ENCODE data around the gene DLK2.
"Not testable (repeated sequence)": the region's sequence is repeated elsewhere in the genome, so short reads cannot be mapped to it uniquely, and the experiment has no call there.

DLK2 gene

DNA sequence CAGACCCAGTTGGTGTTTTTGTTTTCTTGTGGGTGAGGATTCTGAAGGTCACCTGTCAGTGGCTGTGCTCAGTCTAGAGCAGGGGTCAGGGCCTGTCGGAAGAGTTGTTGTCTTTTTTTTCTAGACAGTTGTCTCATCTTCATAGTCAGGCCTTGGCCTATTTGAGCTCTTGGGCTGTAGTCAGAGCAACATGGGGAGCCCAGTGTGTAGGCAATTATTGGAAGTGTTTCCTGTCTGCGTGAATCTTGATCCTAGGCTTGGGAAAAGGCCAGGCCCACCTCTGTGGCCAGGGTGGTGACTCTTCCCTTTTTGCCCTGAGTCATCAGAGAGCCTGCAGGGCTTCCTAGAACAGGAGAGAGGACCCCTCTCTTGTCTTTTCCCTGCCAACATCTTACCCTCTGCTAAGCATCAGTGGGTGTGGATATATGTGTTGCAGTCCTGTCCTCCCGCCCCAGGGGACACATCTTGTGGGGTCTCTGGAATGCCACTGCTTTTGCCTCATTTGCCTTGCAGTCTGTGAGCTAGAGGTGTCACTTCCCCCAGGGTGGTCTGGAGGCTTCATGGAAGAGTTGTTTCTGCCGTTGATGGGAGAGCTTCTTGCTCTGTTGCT, 33.4 kb upstream of the DLK2 start:
- no peak overlapping the region for H3K4me3 ChIP-seq (ENCODE audit: low read length)
- no peak for DNase-seq (ENCODE audit: low read depth, low spot score)

GRCh38 chr6:43481591-43482236, 26.4 kb upstream of the DLK2 start:
- no peak for DNase-seq (ENCODE audit: low read depth, low spot score)

GRCh38 chr6:43481075-43481474, 25.7 kb upstream of the DLK2 start:
- no peak for DNase-seq (ENCODE audit: low read depth, low spot score)
- H3K4me3 ChIP-seq (ENCODE audit: low read length), result no peak overlapping the region

More at GRCh38 chr6:43481591-43482236, 26.4 kb upstream of the DLK2 start:
- H3K4me3 ChIP-seq (ENCODE audit: low read length), result no peak overlapping the region

DNA sequence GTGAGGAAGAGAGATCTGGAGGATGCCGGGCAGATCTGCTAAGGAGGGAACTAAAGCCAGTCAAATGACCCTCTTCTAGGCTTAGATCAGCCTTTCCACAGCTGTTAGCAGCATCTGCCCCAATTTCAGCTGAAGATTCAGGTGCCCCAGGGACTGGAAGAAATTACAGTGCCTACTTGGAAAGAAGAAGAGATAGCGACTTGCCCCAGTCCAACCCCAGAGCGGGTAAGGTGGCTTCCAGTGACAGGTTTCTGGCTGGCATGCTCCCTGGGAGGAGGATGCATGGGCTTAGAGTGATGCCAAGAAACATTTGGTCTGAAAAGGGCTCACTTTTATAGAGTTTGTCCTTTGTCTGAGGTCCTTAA, 22.6 kb upstream of the DLK2 start:
- DNase-seq (ENCODE audit: low read depth, low spot score), result no peak
- peak overlapping the region; percentile 80 for H3K4me3 ChIP-seq (ENCODE audit: low read length)

- H3K4me3 ChIP-seq (ENCODE audit: low read length), result peak within 1 kb of the TSS; percentile 80
- DNase-seq (ENCODE audit: low read depth, low spot score), result peak; percentile 67
Observed at GRCh38 chr6:43477235-43478007, 22.1 kb upstream of the DLK2 start, which contains the start of gene TJAP1. TJAP1 (plus strand) TSS chr6:43477570; CDS start chr6:43499002, 21,432 bp downstream.

- DNase-seq (ENCODE audit: low read depth, low spot score), result no peak
- H3K4me3 ChIP-seq (ENCODE audit: low read length), result peak overlapping the region; percentile 80
Observed at GRCh38 chr6:43476746-43477145, 21.4 kb upstream of the DLK2 start.

DNA sequence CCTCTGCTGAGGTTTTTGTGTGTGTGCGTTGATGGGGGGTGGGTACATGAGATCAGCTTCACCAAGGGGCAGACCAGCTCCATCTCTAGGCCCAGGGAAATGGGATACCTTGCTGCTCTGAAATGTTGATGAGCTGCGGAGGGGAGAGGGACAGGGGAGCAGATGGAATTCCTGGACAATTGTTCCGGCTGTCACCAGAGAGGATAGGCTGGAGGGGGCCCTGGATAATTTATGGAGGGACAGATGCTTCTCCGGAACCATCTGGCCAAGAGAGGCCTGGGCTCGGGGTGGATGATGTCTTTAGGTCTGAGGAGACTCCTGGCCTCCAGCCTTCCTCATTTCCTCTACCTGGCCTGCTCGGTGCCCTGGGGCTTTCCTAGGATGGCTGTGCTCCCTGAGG, 20.2 kb upstream of the DLK2 start:
- DNase-seq (ENCODE audit: low read depth, low spot score), result no peak
- no peak overlapping the region for H3K4me3 ChIP-seq (ENCODE audit: low read length)

DNA sequence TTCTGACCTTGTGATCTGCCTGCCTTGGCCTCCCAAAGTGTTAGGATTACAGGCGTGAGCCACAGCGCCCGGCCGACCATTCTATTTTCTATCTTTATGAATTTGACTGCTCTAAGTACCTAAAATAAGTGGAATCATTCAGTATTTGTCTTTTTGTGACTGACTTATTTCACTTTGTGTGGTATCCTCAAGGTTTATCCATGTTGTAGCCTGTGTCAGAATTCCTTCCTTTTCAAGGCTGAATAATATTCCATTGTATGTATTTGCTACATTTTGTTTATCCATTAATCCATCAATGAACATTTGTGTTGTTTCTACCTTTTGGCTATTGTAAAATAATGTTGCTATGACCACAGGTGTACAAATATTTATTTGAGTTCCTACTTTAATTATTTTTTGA, 17.2 kb upstream of the DLK2 start:
- DNase-seq (ENCODE audit: low read depth, low spot score), result no peak
- no peak overlapping the region for H3K4me3 ChIP-seq (ENCODE audit: low read length)

DNA sequence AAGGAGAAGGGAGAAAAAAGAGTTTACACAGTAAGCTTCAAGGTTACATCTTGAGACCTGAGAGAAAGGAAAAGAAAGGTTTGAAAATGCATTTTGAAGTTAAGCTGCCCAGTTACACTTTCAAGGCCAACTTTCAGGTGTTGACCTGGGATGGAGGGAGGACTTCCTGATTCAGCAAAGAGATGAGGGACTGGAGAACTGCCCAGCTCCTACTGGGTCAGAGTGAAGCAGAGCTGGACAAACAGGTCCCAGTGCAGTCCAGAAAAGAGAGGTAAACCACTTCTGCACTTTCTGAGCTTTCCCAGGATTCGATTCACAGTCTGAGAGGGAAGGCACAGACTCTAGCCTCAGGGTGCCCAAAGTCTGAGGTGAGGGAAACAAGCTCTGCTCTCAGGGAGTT, 16.1 kb upstream of the DLK2 start:
- no peak for DNase-seq (ENCODE audit: low read depth, low spot score)
- H3K4me3 ChIP-seq (ENCODE audit: low read length), result no peak overlapping the region

- DNase-seq (ENCODE audit: low read depth, low spot score), result no peak
- no peak overlapping the region for H3K4me3 ChIP-seq (ENCODE audit: low read length)
Observed at GRCh38 chr6:43469947-43470346, 14.6 kb upstream of the DLK2 start.

- no peak overlapping the region for H3K4me3 ChIP-seq (ENCODE audit: low read length)
- DNase-seq (ENCODE audit: low read depth, low spot score), result no peak
Observed at GRCh38 chr6:43468748-43469681, 13.7 kb upstream of the DLK2 start.

DNA sequence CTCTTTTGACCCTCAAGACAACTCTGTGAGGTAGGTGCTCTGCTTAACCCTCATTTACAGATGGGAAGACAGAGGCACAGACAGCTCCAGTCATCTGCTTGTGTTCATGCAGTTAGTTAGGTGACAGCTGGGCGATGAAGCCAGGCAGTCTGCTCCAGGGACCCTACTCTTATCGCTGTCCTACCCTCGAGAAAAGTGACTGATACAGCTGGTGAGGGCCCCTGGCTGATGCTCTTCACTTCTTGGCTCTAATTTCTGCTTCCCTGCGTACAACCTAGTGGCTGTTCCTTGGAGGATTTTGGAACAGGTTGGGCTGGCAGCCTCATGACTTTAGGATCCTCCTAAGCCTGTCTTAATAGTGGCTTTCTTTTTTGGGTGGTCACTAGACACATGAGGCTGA, 12.9 kb upstream of the DLK2 start:
- H3K4me3 ChIP-seq (ENCODE audit: low read length), result no peak overlapping the region
- no peak for DNase-seq (ENCODE audit: low read depth, low spot score)

DNA sequence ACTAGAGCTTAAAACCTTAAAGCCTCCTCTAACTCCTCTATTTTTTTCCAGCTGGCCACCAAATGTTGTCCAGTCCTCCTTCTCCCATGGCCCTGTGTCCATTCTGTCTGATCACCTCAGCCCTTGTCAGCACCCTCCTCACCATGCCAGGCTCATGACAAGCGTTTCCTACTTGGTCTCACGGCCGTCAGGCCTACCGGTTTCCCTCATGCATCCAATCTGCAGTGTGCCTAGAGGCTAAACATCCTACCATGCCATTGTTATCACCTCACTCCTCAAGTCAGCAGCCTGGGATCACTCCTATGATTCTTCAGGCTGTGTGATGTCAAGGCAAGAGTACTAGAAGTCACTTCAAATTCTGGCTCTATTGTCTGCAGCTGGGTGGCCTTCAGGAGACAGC, 12.4 kb upstream of the DLK2 start:
- no peak for DNase-seq (ENCODE audit: low read depth, low spot score)
- H3K4me3 ChIP-seq (ENCODE audit: low read length), result no peak overlapping the region

DNA sequence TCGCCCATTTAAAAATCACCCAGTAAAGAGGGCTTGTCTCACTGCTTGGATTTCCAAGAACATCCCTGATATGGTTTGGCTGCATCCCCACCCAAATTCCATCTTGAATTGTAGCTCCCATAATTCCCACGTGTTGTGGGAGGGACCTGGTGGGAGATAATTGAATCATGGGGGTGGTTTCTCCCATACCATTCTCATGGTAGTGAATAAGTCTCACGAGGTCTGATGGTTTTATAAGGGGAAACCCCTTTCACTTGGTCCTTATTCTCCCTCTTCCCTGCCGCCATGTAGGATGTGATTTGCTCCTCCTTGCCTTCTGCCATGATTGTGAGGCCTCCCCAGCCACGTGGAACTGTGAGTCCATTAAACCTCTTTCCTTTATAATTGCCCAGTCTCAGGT, 11.9 kb upstream of the DLK2 start:
- not testable (repeated sequence) for H3K4me3 ChIP-seq (ENCODE audit: low read length); DNase-seq (ENCODE audit: low read depth, low spot score)

DNA sequence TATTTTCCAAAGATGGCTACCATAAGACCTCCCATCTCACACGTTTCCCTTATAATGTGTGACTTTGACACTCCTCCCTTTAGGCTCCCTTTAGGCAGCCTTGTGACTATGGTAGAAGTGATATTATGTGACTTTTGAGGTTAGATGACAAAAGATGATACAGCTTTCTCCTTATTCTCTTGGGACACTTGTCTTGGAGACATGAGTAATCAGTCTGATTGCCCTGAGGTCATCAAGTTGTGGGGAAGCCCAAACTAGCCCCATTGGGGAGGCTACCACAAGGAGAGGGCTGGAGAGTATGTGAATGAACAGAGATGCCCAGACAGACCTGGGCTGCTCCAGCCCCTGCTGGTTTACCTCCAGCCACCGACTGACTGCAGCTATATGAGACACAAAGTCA, 10.6 kb upstream of the DLK2 start:
- no peak overlapping the region for H3K4me3 ChIP-seq (ENCODE audit: low read length)
- DNase-seq (ENCODE audit: low read depth, low spot score), result no peak

- no peak for DNase-seq (ENCODE audit: low read depth, low spot score)
- H3K4me3 ChIP-seq (ENCODE audit: low read length), result no peak overlapping the region
Observed at GRCh38 chr6:43464337-43464736, 9.0 kb upstream of the DLK2 start.

GRCh38 chr6:43461936-43462335, 6.6 kb upstream of the DLK2 start:
- no peak for DNase-seq (ENCODE audit: low read depth, low spot score)
- H3K4me3 ChIP-seq (ENCODE audit: low read length), result no peak overlapping the region

- H3K4me3 ChIP-seq (ENCODE audit: low read length), result no peak overlapping the region
Observed at GRCh38 chr6:43460032-43460431, 4.7 kb upstream of the DLK2 start.

GRCh38 chr6:43459535-43459934, 4.2 kb upstream of the DLK2 start:
- H3K4me3 ChIP-seq (ENCODE audit: low read length), result no peak overlapping the region
- no peak for DNase-seq (ENCODE audit: low read depth, low spot score)

More at GRCh38 chr6:43460032-43460431, 4.7 kb upstream of the DLK2 start:
- DNase-seq (ENCODE audit: low read depth, low spot score), result no peak

All from Jurkat, Clone E6-1 (cell line).